Activated naive CD4-positive, alpha-beta T cell treated with anti-CD3 and anti-CD28 coated beads, Interleukin-2, amount 10 ng/mL, durations not matched to agents 7 days and 5 days (primary cell): ENCODE measurements around the gene RALGPS1.

ENCODE experiments used
- CTCF ChIA-PET: fragments of 350-600 bp; sonication (Branson Sonifier 250); formaldehyde crosslinking; loops from one replicate; lab custom pipeline; 2021; ENCODE audit warnings: antibody characterized with exemption; lab: Charles Lee
- DNase-seq: peaks from one replicate; pipeline ENCODE4 v3.0.0-alpha.2; 2020
- H3K27ac Mint-ChIP-seq: one replicate; pipeline ENCODE4 v1.8.0; 2021; ENCODE audit warnings: mild to moderate bottlenecking, moderate library complexity, mixed read lengths
- H3K27me3 Mint-ChIP-seq: one replicate; pipeline ENCODE4 v1.8.0; 2021; ENCODE audit warnings: mild to moderate bottlenecking, mixed read lengths
- H3K36me3 Mint-ChIP-seq: one replicate; pipeline ENCODE4 v1.8.0; 2021; ENCODE audit warnings: mixed read lengths
- H3K4me1 Mint-ChIP-seq: one replicate; pipeline ENCODE4 v1.8.0; 2021; ENCODE audit warnings: mixed read lengths
- H3K4me3 Mint-ChIP-seq: one replicate; pipeline ENCODE4 v1.8.0; 2021; ENCODE audit warnings: mild to moderate bottlenecking, moderate library complexity, mixed read lengths
- H3K9me3 Mint-ChIP-seq: one replicate; pipeline ENCODE4 v1.8.0; 2021; ENCODE audit warnings: mixed read lengths

Gene RALGPS1

DNA sequence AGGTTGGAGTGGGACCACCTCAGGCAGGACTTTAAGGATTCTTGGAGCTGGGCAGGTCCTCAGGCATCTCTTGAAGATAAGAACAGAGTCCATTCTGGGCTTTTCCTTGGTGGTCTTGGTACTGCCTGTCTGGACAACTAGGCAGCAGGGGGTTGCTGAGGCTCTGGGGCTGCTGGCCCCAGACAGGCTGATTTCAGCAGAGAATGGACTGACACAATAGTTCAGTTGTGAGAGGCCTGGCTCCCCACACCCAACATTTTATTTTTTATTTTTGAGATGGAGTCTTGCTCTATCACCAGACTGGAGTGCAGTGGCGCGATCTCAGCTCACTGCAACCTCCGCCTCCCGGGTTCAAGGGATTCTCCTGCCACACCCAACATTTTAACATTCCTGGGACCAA is 203.2 kb downstream of the RALGPS1 start:
- H3K27ac Mint-ChIP-seq: no peak overlapping the region
- no peaks in the 10 kb centered on the region for H3K9me3 Mint-ChIP-seq
- peaks cover 49% of the 10 kb centered on the region for H3K27me3 Mint-ChIP-seq
- CTCF ChIA-PET: interaction anchor here (1.0 kb wide), 1 partner anchor 180 kb away, joined by 3 read pairs; no protein-coding TSS in a partner anchor
- H3K4me1 Mint-ChIP-seq: peaks cover 18% of the 10 kb centered on the region
- no peak overlapping the region for H3K4me3 Mint-ChIP-seq
- H3K36me3 Mint-ChIP-seq: no peaks in the 10 kb centered on the region
- DNase-seq: no peak

DNA sequence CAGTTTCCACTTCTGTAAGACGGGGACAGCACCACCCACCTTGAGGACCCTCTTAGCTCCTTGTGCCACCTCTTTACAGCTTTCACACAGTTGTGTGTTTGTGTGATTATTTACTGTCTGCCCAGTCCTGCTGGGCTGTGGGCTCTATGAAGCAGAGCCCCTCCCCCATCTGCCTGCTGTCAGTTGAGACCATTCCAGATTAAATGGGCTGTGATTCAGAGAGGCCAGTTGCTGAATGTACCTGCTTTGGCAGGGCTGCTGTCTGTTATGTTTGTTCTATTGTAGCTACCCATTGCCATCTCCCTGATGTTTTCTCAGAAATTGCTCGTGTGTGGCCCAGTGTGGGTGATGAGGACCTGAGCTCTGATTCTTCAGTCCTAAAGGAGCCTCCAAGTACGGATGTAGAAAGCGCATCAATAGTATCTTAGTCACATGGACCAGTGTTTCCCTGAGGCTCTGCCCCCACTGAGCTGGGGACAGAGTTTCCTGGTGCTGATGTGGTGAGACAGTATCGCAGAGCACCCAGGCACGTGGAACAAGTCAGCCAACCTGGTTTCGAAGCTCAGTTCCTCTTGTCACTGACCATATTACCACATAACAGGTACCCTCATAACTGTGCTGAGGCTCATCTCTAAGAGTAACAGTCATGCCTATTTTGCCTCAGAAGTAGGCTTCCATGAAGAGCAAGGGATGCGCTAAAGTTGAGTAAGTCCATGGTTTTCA is 204.2 kb downstream of the RALGPS1 start:
- H3K27me3 Mint-ChIP-seq: peaks cover 59% of the 10 kb centered on the region
- peaks cover 22% of the 10 kb centered on the region for H3K4me1 Mint-ChIP-seq
- H3K4me3 Mint-ChIP-seq: no peak overlapping the region
- CTCF ChIA-PET: interaction anchor here (1.0 to 1.2 kb wide), 2 partner anchors 178 to 181 kb away, joined by 3 read pairs; no protein-coding TSS in a partner anchor
- no peaks in the 10 kb centered on the region for H3K9me3 Mint-ChIP-seq
- no peaks in the 10 kb centered on the region for H3K36me3 Mint-ChIP-seq
- no peak overlapping the region for H3K27ac Mint-ChIP-seq
- no peak for DNase-seq

DNA sequence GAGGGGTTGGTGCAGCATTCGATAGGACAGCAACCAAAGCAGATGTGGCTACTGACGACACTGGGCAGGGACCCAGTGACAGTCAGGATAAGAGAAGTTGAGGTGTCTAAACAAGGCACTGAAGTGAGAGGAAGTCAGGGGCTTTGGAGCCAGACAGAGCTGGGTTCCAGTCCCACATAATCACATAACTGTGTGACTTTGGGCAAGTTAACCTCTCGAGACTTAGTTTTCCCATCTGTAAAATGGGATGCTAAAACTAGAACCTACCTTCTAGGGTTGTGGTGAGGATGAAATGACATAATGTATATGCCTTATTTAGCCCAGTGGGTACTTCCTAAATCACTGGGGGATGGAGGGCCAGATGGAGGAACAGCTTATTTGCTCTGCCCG is 204.7 kb downstream of the RALGPS1 start:
- H3K9me3 Mint-ChIP-seq: no peaks in the 10 kb centered on the region
- no peaks in the 10 kb centered on the region for H3K36me3 Mint-ChIP-seq
- no peak for DNase-seq
- CTCF ChIA-PET: interaction anchor here (1.2 kb wide), 1 partner anchor 179 kb away, joined by 3 read pairs; no protein-coding TSS in a partner anchor
- peaks cover 64% of the 10 kb centered on the region for H3K27me3 Mint-ChIP-seq
- peaks cover 22% of the 10 kb centered on the region for H3K4me1 Mint-ChIP-seq
- H3K27ac Mint-ChIP-seq: no peak overlapping the region
- no peak overlapping the region for H3K4me3 Mint-ChIP-seq

DNA sequence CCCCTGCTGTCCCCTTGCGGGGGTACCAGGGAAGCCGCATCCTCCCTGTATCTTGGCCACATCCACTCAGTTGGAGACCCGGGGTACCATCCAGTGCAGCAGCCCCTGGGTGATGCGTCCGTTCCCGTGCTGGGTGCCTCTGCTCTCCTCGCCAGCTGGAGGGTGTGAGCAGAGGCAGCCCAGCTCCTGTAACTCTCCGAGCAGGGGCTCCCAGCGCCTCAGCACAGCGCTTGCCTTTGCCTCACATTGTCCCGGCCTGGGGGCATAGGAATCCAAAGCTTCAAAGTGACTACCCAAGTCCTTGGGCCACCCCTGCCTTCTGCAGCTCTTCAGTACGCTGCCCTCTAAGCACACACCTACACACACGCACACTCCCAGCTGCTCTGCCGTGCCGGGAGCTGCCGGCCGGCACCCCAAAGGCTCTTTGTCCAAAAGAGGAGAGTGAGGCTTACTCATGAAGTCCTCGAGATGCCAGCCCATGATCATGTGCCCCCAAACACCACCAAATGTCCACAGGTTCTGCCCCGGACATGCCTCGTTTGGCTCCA is 207.1 kb downstream of the RALGPS1 start:
- peaks cover 74% of the 10 kb centered on the region for H3K27me3 Mint-ChIP-seq
- H3K4me3 Mint-ChIP-seq: no peak overlapping the region

DNA sequence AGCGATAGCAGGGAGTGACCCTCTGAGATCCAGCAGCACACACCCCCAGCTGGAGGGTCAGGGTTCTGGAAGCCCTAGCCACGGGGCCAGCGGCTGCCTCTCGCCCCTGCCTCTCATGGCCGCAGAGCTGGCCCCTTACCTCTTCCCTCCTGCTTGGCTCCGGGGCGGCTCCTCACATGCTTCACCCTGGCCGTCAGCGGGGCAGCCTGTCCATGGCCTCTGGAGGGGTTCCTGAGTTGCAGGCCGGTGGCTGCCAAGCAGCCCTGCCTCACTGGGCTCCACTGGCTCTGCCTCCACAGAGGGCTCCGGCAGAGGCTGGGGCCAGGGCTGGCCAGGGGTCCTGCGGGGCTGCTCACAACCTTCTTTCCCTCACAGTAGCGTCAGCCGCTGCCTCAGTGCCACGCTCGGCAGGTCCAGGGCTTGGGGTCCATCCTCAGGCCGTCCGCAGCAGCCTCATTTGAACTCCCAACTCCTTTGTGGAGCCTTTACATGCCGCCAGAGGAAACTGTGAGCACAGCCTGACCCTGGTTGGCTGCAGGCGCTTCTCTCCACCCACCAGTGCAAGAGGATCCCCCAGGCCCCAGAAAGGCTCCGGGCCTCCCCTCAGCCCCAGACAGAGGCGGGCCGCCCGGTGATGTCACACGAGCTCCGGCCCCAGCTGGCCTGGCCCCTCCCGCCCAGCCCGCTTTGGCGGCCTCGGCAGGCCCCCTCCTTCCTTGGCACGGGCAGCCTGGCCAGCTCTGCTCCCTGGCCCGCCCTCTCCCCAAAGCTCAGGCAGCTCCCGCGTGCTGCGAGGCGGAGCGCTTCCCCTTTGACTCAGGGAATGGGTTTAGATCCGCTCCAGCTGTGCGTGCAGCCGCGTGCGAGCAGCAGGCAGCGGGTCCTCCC is 207.8 kb downstream of the RALGPS1 start, which contains the start of gene ANGPTL2:
Gene ANGPTL2 (minus strand): TSS at position 460 of the 888 bp plus-strand sequence. CDS start 13,904 bp downstream, outside the sequence.
- Mint-ChIP-seq H3K36me3 (no peaks in the 10 kb centered on the region), H3K27ac (no peak within 1 kb of the TSS), H3K27me3 (peaks cover 78% of the 10 kb centered on the region), H3K4me1 (peaks cover 3% of the 10 kb centered on the region), H3K4me3 (no peak within 1 kb of the TSS), H3K9me3 (no peaks in the 10 kb centered on the region)
- CTCF ChIA-PET: no interaction called here
- DNase-seq: peak; percentile 29

More for the DNA sequence above, 207.1 kb downstream of the RALGPS1 start:
- CTCF ChIA-PET: no interaction called here
- no peak for DNase-seq
- no peaks in the 10 kb centered on the region for H3K9me3 Mint-ChIP-seq
- peaks cover 9% of the 10 kb centered on the region for H3K4me1 Mint-ChIP-seq
- no peaks in the 10 kb centered on the region for H3K36me3 Mint-ChIP-seq
- no peak overlapping the region for H3K27ac Mint-ChIP-seq

DNA sequence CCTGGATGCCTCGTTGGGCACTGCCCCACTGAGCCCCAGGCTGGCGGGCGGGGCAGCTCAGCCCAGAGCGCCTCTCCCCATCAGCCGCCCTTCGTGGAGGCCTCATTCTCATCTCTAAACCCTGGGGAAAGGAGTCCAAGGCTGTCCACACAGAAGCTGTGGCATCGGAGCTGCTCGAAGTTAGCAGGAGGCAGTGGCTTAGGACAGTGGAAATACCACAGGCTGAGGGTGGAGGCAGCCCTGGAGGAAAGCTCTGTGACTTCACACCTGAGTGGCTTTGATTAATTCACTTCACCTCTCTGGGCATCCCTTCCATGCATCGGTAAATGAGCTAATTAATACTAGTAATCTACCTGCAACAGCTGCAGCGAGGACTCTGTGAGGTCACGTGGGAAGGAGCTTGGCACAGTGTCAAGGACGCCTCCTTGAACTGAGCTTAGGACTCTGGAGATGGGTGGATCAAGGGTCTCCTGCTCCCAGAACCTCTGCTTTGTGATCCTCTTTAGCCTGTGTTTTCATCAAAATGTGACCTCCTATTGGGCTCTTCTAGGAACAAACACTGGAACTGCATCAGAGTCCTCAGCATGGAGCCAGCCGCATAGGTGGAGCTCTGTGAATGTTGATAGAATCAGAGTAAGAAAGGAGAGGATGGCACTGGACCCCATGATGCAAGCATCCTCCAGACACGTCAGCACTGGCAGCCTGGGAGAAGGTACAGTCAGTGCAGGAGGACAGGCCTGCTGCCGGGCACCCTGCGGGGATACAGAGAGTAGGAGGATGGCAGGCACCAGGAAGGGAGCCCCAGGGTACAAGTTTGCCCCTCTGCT is 208.7 kb downstream of the RALGPS1 start:
- Mint-ChIP-seq H3K4me3 (no peak overlapping the region), H3K4me1 (peaks cover 3% of the 10 kb centered on the region), H3K9me3 (no peaks in the 10 kb centered on the region), H3K36me3 (no peaks in the 10 kb centered on the region), H3K27ac (no peak overlapping the region), H3K27me3 (peaks cover 77% of the 10 kb centered on the region)
- CTCF ChIA-PET: interaction anchor here (1.0 kb wide), 1 partner anchor 183 kb away, joined by 3 read pairs; no protein-coding TSS in a partner anchor
- no peak for DNase-seq

DNA sequence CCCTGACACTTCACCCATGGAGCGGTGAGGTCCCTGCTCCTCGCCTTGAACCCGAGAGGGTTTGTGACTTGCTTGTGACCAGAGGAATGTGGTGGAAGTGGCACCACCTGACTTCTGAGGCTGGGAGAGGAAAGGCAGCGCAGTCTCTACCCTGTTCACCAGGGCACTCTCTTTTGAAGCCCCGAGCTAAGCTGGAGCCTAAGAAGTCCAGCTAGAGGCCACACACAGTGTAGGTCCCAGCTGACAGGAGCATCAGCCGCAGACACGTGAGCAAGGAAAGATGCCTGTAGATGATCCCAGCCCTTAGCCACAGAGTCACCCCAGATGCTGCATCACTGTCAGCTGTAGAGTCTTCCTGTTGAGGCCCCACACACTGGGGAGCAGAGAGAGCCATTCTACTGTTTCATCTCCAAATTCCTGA is 209.5 kb downstream of the RALGPS1 start:
- CTCF ChIA-PET: interaction anchor here (1.0 kb wide), 1 partner anchor 184 kb away, joined by 3 read pairs; no protein-coding TSS in a partner anchor
- Mint-ChIP-seq H3K9me3 (no peaks in the 10 kb centered on the region), H3K36me3 (no peaks in the 10 kb centered on the region), H3K27me3 (peaks cover 79% of the 10 kb centered on the region), H3K27ac (no peak overlapping the region), H3K4me1 (peaks cover 3% of the 10 kb centered on the region), H3K4me3 (no peak overlapping the region)
- no peak for DNase-seq

DNA sequence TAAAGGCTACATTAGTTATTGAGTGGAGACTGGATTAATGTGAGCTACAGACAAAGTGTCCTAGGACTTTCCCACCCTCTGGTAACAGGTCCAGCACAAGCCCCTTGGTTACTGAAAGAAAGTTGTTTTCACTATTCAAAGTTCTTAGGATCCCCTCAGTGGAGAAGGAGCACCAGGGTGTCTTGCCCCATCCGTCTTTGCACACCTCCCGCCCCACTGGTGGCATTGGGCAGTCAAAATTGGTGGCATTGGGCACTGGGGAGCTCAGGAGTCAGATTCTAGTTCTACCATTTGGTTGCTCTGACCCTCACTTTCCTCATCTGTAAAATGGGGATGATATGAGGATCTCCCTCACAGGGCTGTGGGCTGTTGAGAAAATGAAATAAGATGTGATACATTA is 210.2 kb downstream of the RALGPS1 start:
- CTCF ChIA-PET: no interaction called here
- no peak for DNase-seq
- no peak overlapping the region for H3K27ac Mint-ChIP-seq
- no peaks in the 10 kb centered on the region for H3K9me3 Mint-ChIP-seq
- peaks cover 74% of the 10 kb centered on the region for H3K27me3 Mint-ChIP-seq
- H3K36me3 Mint-ChIP-seq: no peaks in the 10 kb centered on the region
- H3K4me3 Mint-ChIP-seq: no peak overlapping the region
- peaks cover 3% of the 10 kb centered on the region for H3K4me1 Mint-ChIP-seq

DNA sequence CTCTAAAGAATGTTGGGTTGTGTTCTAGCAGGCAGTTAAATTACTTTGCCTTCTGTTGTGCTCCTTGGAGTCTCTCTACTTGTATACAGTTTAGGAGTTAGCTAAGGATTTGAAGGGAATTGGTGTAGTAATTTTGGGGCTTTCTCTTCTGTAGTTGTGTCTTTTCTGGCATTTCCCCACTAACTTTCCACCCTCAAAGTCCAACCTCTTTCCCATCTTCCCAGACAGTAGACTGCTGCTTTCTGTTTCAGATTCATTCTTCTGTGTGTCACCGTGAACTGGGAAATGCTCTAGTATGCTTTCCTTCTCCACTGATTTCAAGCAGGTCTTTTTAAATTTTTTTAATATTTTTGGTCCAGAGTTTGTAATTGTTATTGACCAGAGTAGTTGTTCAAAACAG is 212.4 kb downstream of the RALGPS1 start:
- Mint-ChIP-seq H3K27ac (no peak overlapping the region), H3K36me3 (no peaks in the 10 kb centered on the region), H3K9me3 (no peaks in the 10 kb centered on the region), H3K27me3 (peaks cover 54% of the 10 kb centered on the region), H3K4me1 (peaks cover 3% of the 10 kb centered on the region), H3K4me3 (no peak overlapping the region)
- CTCF ChIA-PET: no interaction called here
- no peak for DNase-seq

DNA sequence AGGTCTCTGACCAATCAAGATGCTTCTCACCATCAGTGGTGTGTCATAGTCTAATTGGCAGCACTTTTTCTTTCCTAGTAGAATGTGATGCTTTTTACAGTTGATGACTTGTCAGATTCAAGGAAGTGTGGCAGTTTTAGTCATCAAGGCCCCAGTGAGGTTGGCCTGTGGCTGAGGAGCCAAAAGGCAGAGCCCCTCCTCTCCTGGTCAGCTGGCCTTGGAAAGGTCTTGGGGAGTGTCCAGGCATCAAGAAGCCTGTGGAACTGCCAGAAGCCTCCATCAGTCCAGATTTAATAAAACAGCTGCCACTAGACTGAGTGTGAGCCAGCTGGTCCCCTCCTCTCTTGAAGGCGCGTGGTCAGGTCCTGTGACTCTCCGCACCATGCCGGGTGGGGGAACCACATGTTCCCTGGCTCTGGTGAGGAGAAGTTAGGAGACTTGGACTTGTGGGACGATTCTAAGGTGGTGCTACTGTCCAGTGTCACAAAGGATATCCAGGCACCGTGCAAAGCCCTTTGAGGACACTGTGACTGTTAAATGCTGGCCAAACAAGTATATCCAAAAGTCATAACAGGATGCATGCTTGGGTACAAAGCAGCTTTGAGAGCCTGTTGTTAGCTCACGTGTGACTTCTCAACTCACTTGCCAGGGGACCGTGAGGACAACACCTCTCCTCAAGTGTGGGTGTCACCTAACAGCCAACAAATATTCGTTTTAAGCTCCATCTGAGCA is 213.9 kb downstream of the RALGPS1 start:
- CTCF ChIA-PET: interaction anchor here (0.6 kb wide), 1 partner anchor 252 kb away, joined by 5 read pairs; no protein-coding TSS in a partner anchor
- no peak overlapping the region for H3K27ac Mint-ChIP-seq
- H3K9me3 Mint-ChIP-seq: no peaks in the 10 kb centered on the region
- no peaks in the 10 kb centered on the region for H3K4me1 Mint-ChIP-seq
- H3K27me3 Mint-ChIP-seq: peaks cover 42% of the 10 kb centered on the region
- no peak overlapping the region for H3K4me3 Mint-ChIP-seq
- DNase-seq: no peak
- H3K36me3 Mint-ChIP-seq: no peaks in the 10 kb centered on the region

DNA sequence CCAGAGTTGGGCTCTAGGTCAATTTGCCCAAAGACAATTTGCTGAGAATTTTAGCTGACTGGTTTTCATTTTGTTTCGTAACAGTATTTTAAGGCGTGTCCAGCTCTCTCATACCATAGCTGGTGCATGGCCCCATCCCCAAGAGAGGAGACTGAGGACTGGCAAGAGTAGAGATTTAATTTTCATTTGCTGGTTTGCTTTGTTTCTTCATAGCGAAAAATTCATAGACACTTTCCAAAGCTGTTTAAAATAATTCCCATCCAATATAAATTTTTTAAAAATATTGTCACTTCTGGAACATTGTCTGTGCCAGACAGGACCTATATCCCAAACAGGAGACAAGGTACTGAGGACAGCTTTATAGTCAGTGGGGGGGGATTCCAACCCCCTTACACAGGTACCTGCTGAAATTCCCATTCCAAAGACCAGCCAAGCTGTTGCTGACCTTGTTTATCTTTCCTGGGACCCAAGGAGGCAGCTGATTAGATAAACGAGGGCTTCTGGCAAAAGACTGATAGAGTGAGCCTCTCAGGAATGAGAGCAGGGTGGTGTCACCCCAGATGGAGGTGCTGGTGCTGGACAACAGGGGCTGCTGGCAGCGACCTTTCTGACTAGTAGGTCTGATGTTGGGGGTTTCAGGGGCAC is 214.6 kb downstream of the RALGPS1 start:
- CTCF ChIA-PET: no interaction called here
- no peaks in the 10 kb centered on the region for H3K36me3 Mint-ChIP-seq
- H3K4me3 Mint-ChIP-seq: no peak overlapping the region

DNA sequence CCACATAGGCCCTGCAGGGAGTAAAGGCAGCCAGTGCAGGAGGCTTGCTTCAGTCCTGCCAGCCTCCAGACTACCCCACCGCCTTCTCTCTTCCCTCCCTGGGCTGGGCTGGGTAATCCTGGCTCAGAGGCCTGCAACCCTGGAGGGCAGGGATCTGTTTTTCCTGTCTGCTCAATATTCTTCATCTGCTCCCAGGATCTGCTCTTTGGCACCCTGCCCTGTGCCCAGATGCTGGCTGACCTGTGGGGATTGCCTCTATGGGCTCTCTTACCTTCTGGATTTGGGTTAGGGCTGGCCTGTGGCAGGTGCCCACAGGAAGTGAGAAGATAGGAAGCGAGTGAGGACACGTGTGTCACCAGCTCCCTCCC is 215.1 kb downstream of the RALGPS1 start:
- no peaks in the 10 kb centered on the region for H3K36me3 Mint-ChIP-seq

More for the DNA sequence above, 214.6 kb downstream of the RALGPS1 start:
- Mint-ChIP-seq H3K9me3 (no peaks in the 10 kb centered on the region), H3K27ac (no peak overlapping the region), H3K4me1 (no peaks in the 10 kb centered on the region), H3K27me3 (peaks cover 40% of the 10 kb centered on the region)
- no peak for DNase-seq

More for the DNA sequence above, 215.1 kb downstream of the RALGPS1 start:
- DNase-seq: no peak
- Mint-ChIP-seq H3K4me3 (no peak overlapping the region), H3K4me1 (no peaks in the 10 kb centered on the region), H3K9me3 (no peaks in the 10 kb centered on the region), H3K27me3 (peaks cover 35% of the 10 kb centered on the region), H3K27ac (no peak overlapping the region)
- CTCF ChIA-PET: no interaction called here
